Measurements from ENCODE around the gene ZFR.

GRCh38 chr5:32339198-32339597 lies 105.3 kb downstream of the ZFR start:
- TF ChIP-seq CTCF (IDR thresholded peaks at IDR 0.05) (no peak), POLR2A (IDR thresholded peaks at IDR 0.05) (no peak)
